ENCODE results near the gene MFSD2A. TPM values are rescaled to one million over a fixed set of nuclear protein-coding genes. Genes with fewer than 3 reads are reported as not detected.

The MFSD2A gene
- total RNA-seq, 1 experiment from 2014 or later = 19.9 TPM

GRCh38 chr1:39919545-39919944 is 35.4 kb upstream of the MFSD2A start:
- H3K27ac Mint-ChIP-seq = no peak overlapping the region
- no peak overlapping the region for H3K18ac ChIP-seq (ENCODE audit: insufficient read length, low read depth, low read length)
- H3K27ac ChIP-seq (ENCODE audit: insufficient read length, low read depth, low read length) = no peak overlapping the region
- peaks cover 2% of the 10 kb centered on the region for H3K23me2 ChIP-seq (ENCODE audit: insufficient read length, low read depth, low read length, poor library complexity, severe bottlenecking)
- H4K8ac ChIP-seq (replicated peaks; ENCODE audit: insufficient read length, low read depth, low read length) = no peak overlapping the region
- H3K27me3 Mint-ChIP-seq (ENCODE audit: low read depth) = peaks cover 28% of the 10 kb centered on the region
- H3K4me1 ChIP-seq (ENCODE audit: insufficient read depth, low read length) = peaks cover 6% of the 10 kb centered on the region; the same call in 1 of the 2 replicates
- H4K5ac ChIP-seq (ENCODE audit: insufficient read length, low read depth, low read length) = no peak overlapping the region
- H3K9me3 Mint-ChIP-seq = no peaks in the 10 kb centered on the region; a peak in 1 of 5 replicates
- no CpG with 5 or more reads among the region's 3 CpGs for WGBS (ENCODE audit: extremely low coverage, insufficient read length, low lambda C conversion rate)
- TF ChIP-seq CTCF (conservative IDR thresholded peaks at IDR 0.05) = peak; percentile 80
- H2BK15ac ChIP-seq (ENCODE audit: low read depth, low read length) = no peak overlapping the region
- peaks cover 16 to 20% of the 10 kb centered on the region in 2 experiments for H3K4me1 Mint-ChIP-seq
- H3T11ph ChIP-seq (ENCODE audit: low read length) = no peak overlapping the region
- H2AK5ac ChIP-seq (ENCODE audit: insufficient read length, low read length) = no peak overlapping the region
- peak; percentile 77 for DNase-seq
- H3K4ac ChIP-seq (ENCODE audit: low read depth, low read length) = no peak overlapping the region
- H3K14ac ChIP-seq (ENCODE audit: insufficient read depth, low read length) = no peak overlapping the region
- H2BK20ac ChIP-seq (ENCODE audit: low read depth, low read length, poor library complexity, severe bottlenecking) = no peak overlapping the region
- H3K9me3 ChIP-seq (ENCODE audit: control insufficient read depth, low read depth, low read length) = no peaks in the 10 kb centered on the region
- H3K79me1 ChIP-seq (ENCODE audit: insufficient read depth, low read depth, low read length, poor library complexity, severe bottlenecking) = no peaks in the 10 kb centered on the region
- H3K4me3 Mint-ChIP-seq = no peak overlapping the region
- H3K27me3 ChIP-seq (ENCODE audit: insufficient read depth, low read length) = no peaks in the 10 kb centered on the region
- H3K79me2 ChIP-seq (ENCODE audit: insufficient read depth, low read length) = no peaks in the 10 kb centered on the region
- H2BK120ac ChIP-seq (ENCODE audit: low read depth, low read length, poor library complexity, severe bottlenecking) = no peak overlapping the region
- no peak overlapping the region for H2BK12ac ChIP-seq (ENCODE audit: insufficient read length, low read depth, low read length)
- H4K20me1 ChIP-seq (ENCODE audit: control insufficient read depth, insufficient read depth, insufficient read length) = no peaks in the 10 kb centered on the region
- H3K9ac ChIP-seq (ENCODE audit: extremely low read depth, insufficient read length, low read length) = no peak overlapping the region
- H2BK5ac ChIP-seq (ENCODE audit: insufficient read length, low read length) = no peak overlapping the region
- H3K56ac ChIP-seq (ENCODE audit: insufficient read length, low read depth, low read length) = no peak overlapping the region
- H3K4me2 ChIP-seq (ENCODE audit: insufficient read depth, insufficient read length, low read length) = no peak overlapping the region
- H3K23ac ChIP-seq (ENCODE audit: insufficient read length, low read depth, low read length) = no peak overlapping the region
- H2AFZ ChIP-seq (ENCODE audit: low read length) = no peak overlapping the region
- H4K91ac ChIP-seq (ENCODE audit: insufficient read length, low read depth, low read length) = no peak overlapping the region
- 0 out of 7 replicates have a peak, but pooled peaks cover 0 to 1% (median 0%) of the 10 kb centered on the region in 3 experiments for H3K36me3 Mint-ChIP-seq (ENCODE audit: insufficient read depth in 1 of 3, low read depth in 3 of 3)

Data from H9 (cell line).